Mucosa of descending colon (tissue), 3 donors: Measurements from ENCODE around the gene WDR3. TPM values are rescaled to one million over a fixed set of nuclear protein-coding genes. Genes with fewer than 3 reads are reported as not detected.

Source experiments
- ATAC-seq: fragments of 200-7000 bp; cut with Tn5 transposase; one replicate; pipeline ENCODE4 v1.9.1; 2020; ENCODE audit warnings: mild to moderate bottlenecking, moderate library complexity
- DNase-seq, 3 donors: peaks; one replicate each; pipeline ENCODE4 v3.0.0-alpha.2; 2020
- H3K36me3 ChIP-seq: fragments of 200-600 bp; one replicate; pipeline ENCODE4 v1.8.0; 2021; ENCODE audit warnings: low read depth, mild to moderate bottlenecking
- H3K4me1 ChIP-seq: fragments of 200-600 bp; one replicate; pipeline ENCODE4 v1.8.0; 2021; ENCODE audit warnings: low read depth, mild to moderate bottlenecking
- H3K4me3 ChIP-seq: fragments of 200-600 bp; one replicate; pipeline ENCODE4 v1.8.0; 2021; ENCODE audit warnings: mild to moderate bottlenecking
- H3K9me3 ChIP-seq: fragments of 200-600 bp; one replicate; pipeline ENCODE4 v1.8.0; 2021; ENCODE audit warnings: mild to moderate bottlenecking
- intact Hi-C, 2 donors: fragments of 100-400 bp; cut with DNase I in 1 of 2; cut with micrococcal nuclease in 1 of 2; formaldehyde crosslinking; loops; one replicate each; pipeline versions ENCODE4 v1.11.0 to v1.11.1; 2022; cut with DNase I, micrococcal nuclease
- total RNA-seq, 3 donors: library from RNA; stranded (reverse); fragmentation: NEBNext Ultra II Directional in 2 of 3; extraction: Animal tissue kit (Norgen Biotek cat#: 25700) in 2 of 3; gene quantifications; one replicate each; pipeline versions ENCODE4 v1.2.1 to v1.2.4, GENCODE V29; 2021 to 2023
- TF ChIP-seq, protein P1 (sequence below): fragments of 200-600 bp; IDR thresholded peaks from one replicate; pipeline ENCODE4 v1.8.0; 2022; ENCODE audit warnings: antibody characterized with exemption, mild to moderate bottlenecking
- donor health status: DM: no; HTN: no; CAD: no; lungs with moderate emphysema.
- donor health status: DM: no; HTN: no; CAD: no.
- donor health status: DM: no; HTN: yes; CAD: no.

The WDR3 gene
- total RNA-seq, 3 donors from 2014 or later: 12.5 to 13.3 (median 13.0) TPM

DNA sequence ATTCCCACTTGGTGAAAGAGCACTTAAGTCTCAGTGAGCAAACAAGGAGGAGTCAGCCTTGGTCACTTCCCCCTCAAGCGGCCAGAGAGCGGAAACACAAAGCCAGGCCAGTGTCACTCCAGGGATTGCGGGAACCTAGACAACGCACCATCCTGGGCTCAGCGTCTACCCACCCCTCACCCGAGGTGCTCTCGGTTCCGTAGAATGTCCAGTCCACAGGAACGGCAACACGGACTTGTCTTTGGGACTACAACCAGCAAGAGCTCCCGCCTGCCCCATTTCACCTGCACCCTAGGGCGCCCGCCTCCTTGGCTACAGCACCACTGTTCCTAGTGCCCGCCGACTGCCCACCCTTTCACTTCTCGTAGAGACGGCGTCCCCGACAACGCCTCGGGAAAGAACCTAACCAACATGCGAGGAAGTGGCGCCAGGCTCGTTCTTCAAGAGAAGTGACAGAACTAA is 627 bp upstream of the WDR3 start:
- peaks cover 25% of the 10 kb centered on the region for H3K4me1 ChIP-seq

DNA sequence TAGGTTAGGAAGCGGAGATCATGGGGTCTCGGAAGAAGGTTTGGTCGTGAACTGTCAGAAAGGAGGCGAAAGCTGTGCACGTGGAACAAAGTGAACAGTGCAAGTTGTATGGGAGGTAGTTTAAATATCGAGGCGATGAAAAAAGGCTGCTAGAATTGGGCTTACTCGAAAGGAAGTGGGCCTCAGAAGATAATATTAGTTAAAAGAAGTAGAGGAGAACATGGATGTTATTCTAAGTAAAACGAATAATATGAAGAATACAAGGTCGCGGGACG is 571 bp downstream of the WDR3 start:
- intact Hi-C loops: no loop called here
- Histone ChIP-seq H3K9me3 (no peaks in the 10 kb centered on the region), H3K36me3 (no peaks in the 10 kb centered on the region), H3K4me1 (peaks cover 25% of the 10 kb centered on the region), H3K4me3 (peak overlapping the region; percentile 82)
- ATAC-seq: peak; percentile 0
- TF ChIP-seq, protein P1, sequence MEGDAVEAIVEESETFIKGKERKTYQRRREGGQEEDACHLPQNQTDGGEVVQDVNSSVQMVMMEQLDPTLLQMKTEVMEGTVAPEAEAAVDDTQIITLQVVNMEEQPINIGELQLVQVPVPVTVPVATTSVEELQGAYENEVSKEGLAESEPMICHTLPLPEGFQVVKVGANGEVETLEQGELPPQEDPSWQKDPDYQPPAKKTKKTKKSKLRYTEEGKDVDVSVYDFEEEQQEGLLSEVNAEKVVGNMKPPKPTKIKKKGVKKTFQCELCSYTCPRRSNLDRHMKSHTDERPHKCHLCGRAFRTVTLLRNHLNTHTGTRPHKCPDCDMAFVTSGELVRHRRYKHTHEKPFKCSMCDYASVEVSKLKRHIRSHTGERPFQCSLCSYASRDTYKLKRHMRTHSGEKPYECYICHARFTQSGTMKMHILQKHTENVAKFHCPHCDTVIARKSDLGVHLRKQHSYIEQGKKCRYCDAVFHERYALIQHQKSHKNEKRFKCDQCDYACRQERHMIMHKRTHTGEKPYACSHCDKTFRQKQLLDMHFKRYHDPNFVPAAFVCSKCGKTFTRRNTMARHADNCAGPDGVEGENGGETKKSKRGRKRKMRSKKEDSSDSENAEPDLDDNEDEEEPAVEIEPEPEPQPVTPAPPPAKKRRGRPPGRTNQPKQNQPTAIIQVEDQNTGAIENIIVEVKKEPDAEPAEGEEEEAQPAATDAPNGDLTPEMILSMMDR: no peak
- no peak for DNase-seq

More for the DNA sequence above, 627 bp upstream of the WDR3 start:
- DNase-seq: peak in 2 of 3 donors; percentile 69 to 74
- intact Hi-C loops: no loop called here
- Histone ChIP-seq H3K36me3 (no peaks in the 10 kb centered on the region), H3K4me3 (peak overlapping the region; percentile 82), H3K9me3 (no peaks in the 10 kb centered on the region)
- peak; percentile 79 for ATAC-seq
- TF ChIP-seq, protein P1: no peak

DNA sequence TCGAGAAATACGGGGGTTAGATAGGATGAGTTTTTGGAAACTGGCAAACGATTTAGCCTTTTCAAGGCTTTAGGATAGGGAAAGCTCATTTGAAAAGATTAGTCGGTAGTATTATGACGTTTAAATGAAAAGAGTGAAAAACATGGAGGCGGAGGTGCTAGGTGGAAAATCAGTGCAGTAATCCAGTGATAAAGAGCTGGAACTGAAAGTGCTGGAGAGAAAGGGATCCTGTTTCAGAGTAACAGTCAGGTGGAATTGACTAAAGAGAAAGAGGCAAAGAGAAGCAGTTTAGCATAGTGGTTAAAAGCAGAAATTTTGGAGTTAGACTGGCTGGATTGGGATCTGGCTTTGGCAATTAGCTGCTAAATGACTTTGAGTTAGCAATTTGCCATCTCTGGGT is 945 bp downstream of the WDR3 start:
- no peak for DNase-seq
- Histone ChIP-seq H3K36me3 (no peaks in the 10 kb centered on the region), H3K4me1 (peaks cover 25% of the 10 kb centered on the region), H3K4me3 (peak overlapping the region; percentile 82), H3K9me3 (no peaks in the 10 kb centered on the region)
- no peak for ATAC-seq
- TF ChIP-seq, protein P1: no peak
- intact Hi-C loops: no loop called here

DNA sequence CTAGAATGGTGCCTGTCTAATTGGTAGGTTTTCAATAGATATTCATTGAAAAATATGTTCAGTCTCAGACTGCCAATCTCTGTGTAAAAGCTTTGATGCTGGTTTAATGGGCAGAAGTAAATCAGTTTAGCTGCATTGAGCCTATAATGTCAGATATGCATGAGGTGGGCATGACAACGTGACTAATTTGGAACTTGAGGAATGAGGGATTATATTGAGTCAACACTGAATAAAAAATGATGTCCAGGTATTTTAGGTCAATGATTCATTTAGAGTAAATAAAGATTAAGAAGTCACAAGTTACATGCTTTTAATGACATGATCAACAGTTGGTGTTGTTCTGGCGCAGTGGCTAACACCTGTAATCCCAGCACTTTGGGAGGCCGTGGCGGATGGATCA is 3.0 kb downstream of the WDR3 start:
- H3K36me3 ChIP-seq: no peaks in the 10 kb centered on the region
- H3K4me1 ChIP-seq: peaks cover 22% of the 10 kb centered on the region
- no peaks in the 10 kb centered on the region for H3K9me3 ChIP-seq
- intact Hi-C loops: no loop called here
- TF ChIP-seq, protein P1: no peak
- DNase-seq (no peak), ATAC-seq (no peak)
- H3K4me3 ChIP-seq: no peak overlapping the region

DNA sequence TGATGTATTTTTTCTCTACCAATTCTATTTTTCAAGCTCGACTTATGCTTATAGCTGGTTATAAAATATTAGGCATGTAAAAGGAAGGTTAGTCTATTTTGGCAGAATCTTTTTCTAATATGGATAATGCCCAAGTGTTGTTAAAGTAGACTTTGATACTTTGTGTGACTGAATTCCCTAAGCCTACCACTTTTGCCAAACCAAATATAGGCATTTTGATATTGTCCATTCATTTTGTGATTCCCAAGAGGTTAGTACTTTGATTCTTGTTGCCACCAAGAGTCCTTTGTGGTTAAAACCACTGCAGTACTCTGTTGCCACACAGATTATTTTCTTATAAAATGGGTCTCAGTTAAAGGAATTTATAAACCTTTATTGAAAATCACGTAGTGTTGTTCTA is 4.2 kb downstream of the WDR3 start:
- ATAC-seq (no peak), DNase-seq (no peak)
- no peak overlapping the region for H3K4me3 ChIP-seq
- peaks cover 14% of the 10 kb centered on the region for H3K4me1 ChIP-seq
- intact Hi-C loops: no loop called here
- H3K9me3 ChIP-seq: no peaks in the 10 kb centered on the region
- no peaks in the 10 kb centered on the region for H3K36me3 ChIP-seq
- TF ChIP-seq, protein P1: no peak

DNA sequence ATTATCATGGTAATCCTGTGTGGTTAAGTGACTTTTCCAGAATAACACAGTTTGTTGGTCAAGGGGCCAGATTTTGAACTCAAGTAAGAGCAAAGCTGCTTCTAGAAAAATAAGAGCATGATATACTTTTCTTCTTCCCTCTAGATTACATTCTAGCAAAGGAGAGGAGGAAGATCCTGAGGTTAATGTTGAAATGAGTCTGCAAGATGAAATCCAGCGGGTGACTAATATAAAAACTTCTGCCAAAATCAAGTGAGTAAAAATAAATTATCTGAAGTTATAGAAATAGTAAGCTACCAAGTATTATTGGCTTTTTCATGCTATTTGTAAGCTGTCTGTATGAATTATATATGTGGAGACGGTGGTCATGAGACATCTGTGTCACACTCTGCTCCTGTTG is 12.8 kb downstream of the WDR3 start:
- DNase-seq: no peak
- ATAC-seq: no peak
- Histone ChIP-seq H3K9me3 (no peaks in the 10 kb centered on the region), H3K36me3 (peaks cover 11% of the 10 kb centered on the region), H3K4me1 (no peaks in the 10 kb centered on the region), H3K4me3 (no peak overlapping the region)
- TF ChIP-seq, protein P1: no peak
- intact Hi-C loops: no loop called here
